ENCODE measurements around the gene MOSPD3.
A peak's percentile ranks its signal among the peaks of the same experiment; 100 is the strongest.
"Not testable (repeated sequence)": the region's sequence is repeated elsewhere in the genome, so short reads cannot be mapped to it uniquely, and the experiment has no call there.

MOSPD3 gene, protein sequence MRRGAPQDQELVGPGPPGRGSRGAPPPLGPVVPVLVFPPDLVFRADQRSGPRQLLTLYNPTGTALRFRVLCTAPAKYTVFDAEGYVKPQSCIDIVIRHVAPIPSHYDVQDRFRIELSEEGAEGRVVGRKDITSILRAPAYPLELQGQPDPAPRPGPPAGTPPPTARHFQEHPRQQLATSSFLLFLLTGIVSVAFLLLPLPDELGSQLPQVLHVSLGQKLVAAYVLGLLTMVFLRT

DNA sequence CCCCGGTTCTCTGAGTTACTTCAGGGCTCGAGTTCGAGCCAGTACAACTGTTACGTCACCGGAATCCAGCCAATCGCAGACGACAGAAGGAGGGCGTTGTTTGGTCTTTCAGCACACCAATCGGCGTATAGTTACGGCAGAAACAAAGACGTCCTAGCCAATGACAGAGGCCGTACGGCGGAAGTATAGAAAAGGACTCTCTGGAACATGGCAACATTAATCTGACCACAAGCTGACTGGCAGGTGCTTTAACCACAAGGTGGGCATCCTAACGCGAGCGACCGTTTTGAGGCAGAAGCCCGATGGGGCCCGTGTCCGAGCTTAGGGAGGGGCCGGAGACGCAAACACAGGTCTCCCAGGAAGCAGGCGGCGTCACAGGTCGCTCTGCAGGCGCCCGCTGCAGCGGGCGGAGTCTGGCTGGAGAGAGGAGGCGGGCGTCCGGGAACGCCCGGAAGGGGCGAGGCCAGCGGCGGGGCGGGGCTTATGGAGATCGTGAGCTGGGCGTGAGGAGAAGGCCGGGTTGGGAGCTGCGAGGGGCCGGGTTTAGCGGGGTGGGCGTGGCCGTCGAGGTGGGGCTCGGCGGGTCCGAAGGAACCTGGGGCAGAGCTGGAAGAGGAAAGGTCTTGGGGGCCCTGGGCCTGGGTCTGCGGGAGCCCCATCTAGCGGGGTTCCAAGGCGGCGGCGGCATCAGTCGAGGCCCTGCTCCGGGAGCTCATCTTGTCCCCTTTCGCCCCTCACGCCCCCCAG is at the start of gene MOSPD3:
MOSPD3 (plus strand) TSS at position 558 of the 747 bp plus-strand sequence. CDS start 252 bp downstream, outside the sequence.
- DNase-seq (ENCODE audit: low spot score), result peak; percentile 100

DNA sequence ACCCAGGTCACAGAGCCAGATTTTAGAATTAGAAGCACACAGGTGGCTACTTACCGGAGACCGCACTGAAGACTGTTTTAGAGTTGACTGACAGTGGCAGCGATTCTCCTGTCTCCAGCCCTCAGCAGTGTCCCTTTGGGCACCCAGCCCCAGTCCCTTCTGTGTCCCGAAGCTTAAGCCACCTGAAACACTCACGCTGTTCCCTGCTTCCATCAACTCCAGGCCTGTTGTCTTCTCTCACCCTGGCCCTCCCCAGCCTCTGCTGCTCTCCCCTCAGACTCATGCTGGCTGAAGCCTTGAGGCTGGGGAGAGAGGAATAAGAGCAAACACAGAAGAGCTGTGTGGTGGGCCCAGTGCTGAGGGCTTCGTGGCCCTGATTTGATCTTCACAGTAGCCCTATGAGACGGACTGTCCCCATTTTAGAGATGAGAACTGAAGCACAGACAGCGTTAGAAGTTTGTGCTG is 49.2 kb upstream of the MOSPD3 start:
- no peak for DNase-seq (ENCODE audit: low spot score)

DNA sequence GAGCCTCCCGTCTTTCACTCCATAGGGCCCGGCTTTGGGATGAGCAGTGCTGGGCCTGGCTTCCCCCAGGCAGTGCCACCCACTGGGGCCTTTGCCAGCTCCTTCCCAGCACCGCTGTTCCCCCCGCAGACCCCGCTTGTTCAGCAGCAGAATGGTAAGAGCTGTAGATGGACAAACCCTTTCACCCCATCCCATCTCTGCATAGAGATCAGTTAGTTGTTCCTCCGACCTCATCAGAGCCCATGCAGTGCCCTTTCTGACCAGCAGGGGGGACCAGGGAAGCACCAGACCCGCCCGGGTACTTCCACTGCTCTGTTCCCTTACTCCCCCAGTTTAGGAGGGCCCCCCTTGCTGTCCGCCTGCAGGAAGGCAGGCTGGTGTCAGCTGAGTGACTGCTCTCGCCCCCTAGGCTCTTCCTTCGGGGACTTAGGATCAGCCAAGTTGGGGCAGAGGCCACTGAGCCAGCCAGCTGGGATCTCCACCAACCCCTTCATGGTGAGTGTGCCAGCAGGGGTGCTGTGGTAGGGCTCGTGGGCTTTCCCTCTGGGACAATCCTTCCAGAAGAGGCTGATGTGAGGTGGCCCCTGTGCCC is 48.4 kb upstream of the MOSPD3 start:
- DNase-seq (ENCODE audit: low spot score), result peak; percentile 87

DNA sequence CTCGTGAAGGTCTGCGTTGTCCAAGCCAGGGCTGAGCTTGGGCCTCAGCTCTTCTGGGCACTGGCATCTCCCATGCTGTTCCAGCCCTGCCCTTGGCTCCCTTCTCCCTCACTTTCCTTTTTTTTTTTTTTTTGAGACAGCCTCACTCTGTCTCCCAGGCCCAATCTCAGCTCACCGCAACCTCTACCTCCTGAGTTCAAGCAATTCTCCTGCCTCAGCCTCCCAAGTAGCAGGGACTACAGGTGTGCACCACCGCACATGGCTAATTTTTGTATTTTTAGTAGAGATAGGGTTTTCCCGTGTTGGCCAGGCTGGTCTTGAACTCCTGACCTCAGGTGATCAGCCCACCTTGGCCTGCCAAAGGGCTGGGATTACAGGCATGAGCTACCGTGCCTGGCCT is 47.9 kb upstream of the MOSPD3 start:
- DNase-seq (ENCODE audit: low spot score), result not testable (repeated sequence)

DNA sequence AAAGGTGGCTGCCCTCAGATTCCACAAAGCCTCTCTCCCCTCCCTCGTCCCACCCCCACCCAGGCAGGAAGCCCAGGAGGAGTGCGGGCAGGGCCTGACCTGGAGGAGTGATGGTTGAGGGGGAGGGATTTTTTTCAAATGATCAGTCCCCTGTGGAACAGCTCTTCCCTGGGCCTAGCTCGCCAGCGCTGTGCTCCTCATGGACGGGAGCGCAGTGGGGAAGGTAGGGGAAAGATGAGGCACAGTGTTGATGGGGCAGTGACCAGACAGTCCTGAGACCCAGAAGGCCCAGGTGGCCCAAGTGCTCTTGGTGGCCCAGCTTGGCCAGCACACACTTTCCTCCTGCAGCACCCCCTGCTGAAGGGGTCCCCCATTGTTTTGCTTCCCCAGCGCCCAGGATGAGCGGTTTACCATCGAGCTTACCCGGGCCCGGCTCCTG is 47.2 kb upstream of the MOSPD3 start:
- DNase-seq (ENCODE audit: low spot score), result no peak

GRCh38 chr7:100566018-100566531 is 46.3 kb upstream of the MOSPD3 start:
- no peak for DNase-seq (ENCODE audit: low spot score)

GRCh38 chr7:100567031-100567730 is 45.2 kb upstream of the MOSPD3 start:
- DNase-seq (ENCODE audit: low spot score), result no peak

DNA sequence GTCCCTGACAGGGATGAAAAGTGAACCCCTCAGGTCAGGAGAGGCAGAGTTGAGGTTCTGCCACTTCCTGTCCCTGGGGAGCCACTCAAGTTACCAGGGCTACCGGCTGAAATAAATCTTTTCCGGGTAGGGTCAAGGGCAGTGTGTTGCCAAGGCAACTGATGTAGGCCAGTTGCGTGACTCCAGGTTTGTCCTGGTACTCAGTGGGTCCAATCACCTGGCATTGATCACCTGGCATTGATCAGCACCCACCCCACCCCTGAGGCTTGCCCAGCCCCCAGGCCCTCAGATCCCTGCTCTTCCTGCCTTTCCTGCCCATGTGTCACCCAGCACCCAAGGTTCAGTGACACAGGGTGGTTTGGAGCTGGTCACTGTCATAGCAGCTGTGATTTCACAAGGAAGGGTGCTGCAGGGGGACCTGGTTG is 44.6 kb upstream of the MOSPD3 start:
- DNase-seq (ENCODE audit: low spot score), result no peak

GRCh38 chr7:100568176-100568895 is 44.0 kb upstream of the MOSPD3 start:
- no peak for DNase-seq (ENCODE audit: low spot score)

- DNase-seq (ENCODE audit: low spot score), result no peak
Observed at GRCh38 chr7:100568896-100569844, 43.2 kb upstream of the MOSPD3 start.

DNA sequence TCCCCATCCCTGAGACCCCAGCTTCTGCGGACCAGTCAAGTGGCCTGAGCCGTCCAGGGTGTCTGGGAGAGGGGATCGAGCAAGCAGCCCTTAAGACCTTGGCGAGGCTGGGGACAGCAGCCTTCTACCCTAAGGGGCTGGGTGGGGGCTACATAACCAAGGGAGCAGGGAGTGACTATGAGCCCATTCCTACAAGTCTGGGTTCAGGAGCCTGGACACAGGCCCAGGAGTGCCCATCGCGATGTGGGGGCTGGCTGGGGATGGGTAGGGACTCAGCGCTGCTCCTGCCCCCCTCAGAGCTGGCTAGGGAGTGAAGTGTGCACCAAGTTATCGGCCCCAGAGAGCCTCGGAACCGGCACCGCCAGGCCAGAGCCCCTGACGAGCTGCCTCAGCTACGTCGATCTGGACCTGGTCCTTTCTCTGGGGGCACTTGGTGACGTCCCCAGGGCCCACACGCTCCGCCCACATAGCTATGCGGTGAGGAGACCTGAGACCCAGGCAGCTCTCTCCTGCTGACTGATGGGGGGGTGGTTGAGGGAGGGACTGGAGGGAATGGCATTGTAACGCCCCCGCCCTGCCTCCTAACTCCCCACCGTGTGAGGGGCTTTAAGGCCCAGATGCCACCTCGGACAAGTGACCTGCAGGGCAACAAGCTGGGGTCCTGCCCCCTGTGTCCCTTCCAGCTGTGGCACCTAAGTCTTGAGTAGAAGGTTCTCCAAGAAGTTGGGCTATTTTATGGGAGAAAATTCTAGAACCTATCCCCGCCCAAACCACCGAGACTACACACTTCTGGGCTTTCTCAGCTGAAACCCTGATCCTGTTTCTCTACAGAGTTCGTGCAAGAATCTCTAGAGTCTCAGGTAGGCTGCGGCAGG is 41.1 kb upstream of the MOSPD3 start:
- DNase-seq (ENCODE audit: low spot score), result no peak

DNA sequence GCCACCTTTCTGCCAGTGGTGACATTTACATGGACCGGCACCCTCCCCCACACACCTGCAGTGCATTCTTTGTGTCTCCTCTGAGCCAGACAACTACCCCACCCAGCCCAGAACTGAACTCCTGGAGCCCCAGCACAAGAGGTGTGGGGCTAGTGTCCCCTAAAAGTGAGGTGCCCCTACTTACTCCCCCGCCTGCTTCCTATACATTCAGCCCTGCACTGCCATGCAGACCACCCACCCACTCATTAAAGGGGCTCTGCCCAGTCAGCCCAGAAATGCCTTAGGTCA is 40.6 kb upstream of the MOSPD3 start:
- no peak for DNase-seq (ENCODE audit: low spot score)

- DNase-seq (ENCODE audit: low spot score), result no peak
Observed at GRCh38 chr7:100572281-100572948, 39.9 kb upstream of the MOSPD3 start.

DNA sequence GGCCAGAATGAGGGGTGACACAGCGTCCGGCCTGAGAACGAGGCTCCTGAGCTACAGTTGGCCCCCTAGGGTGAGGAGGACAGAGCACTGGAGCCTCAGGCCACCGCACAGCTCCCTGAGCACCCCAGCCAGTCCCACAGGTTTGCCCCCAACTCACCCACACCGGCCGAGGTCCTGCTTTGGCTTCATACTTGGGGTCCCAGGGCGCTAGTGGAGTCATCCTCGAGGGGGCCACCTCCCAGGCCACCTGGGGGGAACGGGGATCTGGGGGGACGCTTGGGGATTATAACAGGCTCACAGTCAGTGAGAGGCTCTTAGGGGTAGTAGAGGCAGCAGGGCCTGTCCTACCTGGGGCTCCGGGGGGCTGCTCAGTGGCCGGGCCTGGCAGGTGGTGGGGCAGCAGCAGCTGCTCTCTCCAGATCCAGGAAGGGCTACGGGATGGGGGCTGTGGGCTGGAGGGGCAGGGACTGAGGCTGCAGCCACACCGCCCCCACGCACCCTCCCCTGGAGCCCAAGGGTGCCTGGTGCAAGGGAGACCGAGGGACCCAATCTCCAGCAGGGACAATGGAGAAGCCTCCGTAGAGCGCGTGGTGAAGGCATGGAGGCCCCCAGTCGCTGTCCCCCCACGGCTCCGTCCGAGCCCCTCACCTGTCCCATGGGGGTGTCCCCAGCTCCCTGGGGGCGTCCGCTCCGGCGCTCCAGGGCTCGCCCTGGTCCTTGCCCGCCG is 39.2 kb upstream of the MOSPD3 start:
- no peak for DNase-seq (ENCODE audit: low spot score)

DNA sequence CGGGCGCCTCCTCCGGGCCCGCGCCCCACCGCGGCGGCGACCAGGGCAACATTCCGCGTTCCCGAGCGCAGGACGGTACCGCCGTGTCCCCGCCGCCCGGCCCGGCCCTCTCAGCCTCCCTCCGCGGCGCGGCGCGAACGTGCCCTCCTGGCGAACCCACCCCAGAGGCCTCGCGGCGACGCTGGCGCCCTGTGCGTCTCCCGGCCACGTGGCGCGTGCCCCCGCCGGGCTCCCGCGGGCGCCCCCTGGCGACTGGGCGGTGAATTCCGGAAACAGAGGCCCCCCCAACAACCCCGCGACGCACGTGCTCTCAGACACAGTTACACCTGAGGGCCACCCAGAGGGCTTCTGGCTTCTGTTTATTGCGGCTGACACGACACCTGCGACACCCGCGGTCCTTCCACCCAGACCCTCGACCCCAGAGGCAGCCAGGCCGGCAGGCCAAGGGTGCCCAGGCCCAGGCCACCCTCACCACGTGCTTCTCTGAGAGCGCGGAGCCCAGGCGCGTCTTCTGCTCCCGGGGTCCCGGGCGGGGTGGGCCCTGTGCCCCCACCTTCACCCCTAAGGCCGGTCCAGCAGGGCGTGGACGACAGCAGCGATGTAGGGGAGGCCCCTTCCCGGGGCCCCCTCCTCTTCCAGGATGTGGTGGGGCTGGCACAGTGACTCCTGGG is 38.5 kb upstream of the MOSPD3 start, which contains the start of gene SAP25:
SAP25 (minus strand) TSS at position 210 of the 671 bp plus-strand sequence; CDS start at position 52, 158 bp downstream.
- DNase-seq (ENCODE audit: low spot score), result no peak

DNA sequence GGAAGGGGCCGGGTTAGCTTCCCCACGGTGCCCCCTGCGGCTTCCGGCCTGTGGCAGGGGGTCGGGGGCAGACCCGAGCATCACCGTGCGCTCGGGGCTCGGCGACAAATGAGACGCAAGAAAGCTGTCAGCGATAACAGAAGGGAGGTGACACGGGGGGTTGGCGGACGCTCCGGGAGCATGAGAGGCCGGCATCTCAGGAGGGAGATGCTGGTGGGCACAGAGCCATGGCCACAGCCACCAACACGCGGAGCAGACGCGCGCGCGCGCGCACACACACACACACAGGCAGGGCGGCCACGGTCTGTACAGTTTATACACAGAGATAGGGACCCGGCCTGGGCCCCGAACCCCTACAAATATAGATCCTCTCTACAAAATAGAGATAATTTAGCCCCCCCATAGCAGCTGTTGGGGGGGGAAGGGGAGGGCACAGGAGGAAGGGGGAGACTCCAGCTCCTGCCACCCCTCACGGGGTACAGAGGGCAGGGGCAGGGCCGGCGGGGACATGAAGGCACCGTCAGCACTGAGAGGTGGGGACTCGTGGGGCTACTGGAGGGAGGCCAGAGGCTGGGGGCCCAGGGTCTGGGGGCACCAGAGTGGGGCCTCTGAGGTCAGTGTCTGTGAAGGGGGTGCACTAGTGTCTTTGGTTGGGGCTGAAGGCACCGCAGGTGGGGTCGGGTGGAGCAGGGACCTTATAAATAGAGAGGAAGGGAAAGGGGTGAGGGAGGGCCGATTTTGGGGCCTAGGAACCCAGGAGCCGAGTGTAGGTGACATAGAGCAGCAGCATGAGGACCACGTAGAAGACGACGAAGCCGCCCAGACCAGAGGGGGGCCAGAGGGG is 37.8 kb upstream of the MOSPD3 start:
- DNase-seq (ENCODE audit: low spot score), result no peak

- no peak for DNase-seq (ENCODE audit: low spot score)
Observed at GRCh38 chr7:100575206-100575631, 37.1 kb upstream of the MOSPD3 start.
